K562 (cell line): ENCODE measurements around the gene SLC1A5. TPM values are rescaled to one million over a fixed set of nuclear protein-coding genes. Genes with fewer than 3 reads are reported as not detected.
A peak's percentile ranks its signal among the peaks of the same experiment; 100 is the strongest.

Source experiments
- ARID4B ChIP-seq: sonication (generic); formaldehyde crosslinking; IDR thresholded peaks from 2 replicates; pipeline ENCODE4 v1.8.0; 2022; ENCODE audit warnings: mild to moderate bottlenecking, missing genetic modification reagents
- CEBPB ChIP-seq: fragments of 450-650 bp; IDR thresholded peaks from 2 replicates; pipeline ENCODE4 v1.6.1; 2016; ENCODE audit warnings: missing genetic modification characterization, missing compliant biosample characterization
- CUX1 ChIP-seq: fragments of 200-800 bp; sonication (Bioruptor generic); IDR thresholded peaks from 2 replicates; pipeline ENCODE4 v1.6.1; 2016; ENCODE audit warnings: missing genetic modification characterization, missing compliant biosample characterization
- DNMT1 ChIP-seq: fragments of 450-650 bp; IDR thresholded peaks from 2 replicates; pipeline ENCODE4 v1.6.1; 2016; ENCODE audit warnings: antibody characterized with exemption, mild to moderate bottlenecking
- DPF2 ChIP-seq: fragments of 450-650 bp; IDR thresholded peaks from 2 replicates; pipeline ENCODE4 v1.6.1; 2016
- ELF4 ChIP-seq: fragments of 450-650 bp; formaldehyde crosslinking; IDR thresholded peaks from 2 replicates; pipeline ENCODE4 v1.4.0; 2022; ENCODE audit warnings: missing genetic modification characterization
- L3MBTL2 ChIP-seq: fragments of 450-650 bp; IDR thresholded peaks from 2 replicates; pipeline ENCODE4 v1.6.1; 2016; ENCODE audit warnings: mild to moderate bottlenecking, moderate library complexity
- PHF8 ChIP-seq: fragments of 200-600 bp; sonication (generic); IDR thresholded peaks from 2 replicates; pipeline ENCODE4 v1.6.1; 2012; ENCODE audit warnings: mixed run types, mild to moderate bottlenecking, inconsistent platforms, low read length, moderate library complexity, borderline replicate concordance
- RAD21 ChIP-seq, 2 experiments: fragments of 250-450 bp in 1 of 2; fragments of 450-650 bp in 1 of 2; sonication (Bioruptor Pico) in 1 of 2; formaldehyde crosslinking in 1 of 2; IDR thresholded peaks in 1 of 2; conservative IDR thresholded peaks in 1 of 2; 2 replicates each; pipeline versions ENCODE4 v1.4.0 to v1.8.0; 2020 to 2022; ENCODE audit warnings: mild to moderate bottlenecking in 2 of 2, moderate library complexity in 1 of 2
- TBL1XR1 ChIP-seq, 2 experiments: IDR thresholded peaks; 2 replicates each; pipeline ENCODE4 v1.6.1; 2012; ENCODE audit warnings: improper control_type of control experiment in 2 of 2, low read length in 2 of 2, mild to moderate bottlenecking in 1 of 2
- TEAD2 ChIP-seq: fragments of 450-650 bp; IDR thresholded peaks from 2 replicates; pipeline ENCODE4 v1.6.1; 2016; ENCODE audit warnings: missing genetic modification characterization, control low read depth, missing compliant biosample characterization
- TSHZ1 ChIP-seq: fragments of 250-450 bp; sonication (Bioruptor Pico); IDR thresholded peaks from 2 replicates; pipeline ENCODE4 v1.4.0; 2020; ENCODE audit warnings: mild to moderate bottlenecking, moderate library complexity
- YBX1 ChIP-seq: fragments of 450-650 bp; IDR thresholded peaks from 2 replicates; pipeline ENCODE4 v1.7.1; 2016; ENCODE audit warnings: mild to moderate bottlenecking
- ZBTB17 ChIP-seq: fragments of 450-650 bp; formaldehyde crosslinking; IDR thresholded peaks from 2 replicates; pipeline ENCODE4 v1.4.0; 2020; ENCODE audit warnings: mild to moderate bottlenecking
- ZNF668 ChIP-seq: fragments of 250-450 bp; sonication (Bioruptor Pico); IDR thresholded peaks from 2 replicates; pipeline ENCODE4 v1.8.0; 2022; ENCODE audit warnings: mild to moderate bottlenecking, inconsistent platforms
- ZSCAN32 ChIP-seq: fragments of 450-650 bp; formaldehyde crosslinking; IDR thresholded peaks from 2 replicates; pipeline ENCODE4 v1.4.0; 2020; ENCODE audit warnings: mild to moderate bottlenecking, moderate library complexity
- polyA plus RNA-seq, 8 experiments: library from polyadenylated mRNA; depleted of rRNA in 4 of 8; stranded (reverse) in 5 of 8; unstranded in 3 of 8; fragments of >200 nt; fragmentation: Nextera tagmentation in 2 of 8; fragmentation: Illumina TruSeq in 1 of 8; extraction: Ambion mirVana in 2 of 8; extraction: Trizol in 1 of 8; gene quantifications; 2 replicates each; pipeline versions ENCODE4 v1.2.1 to v1.2.3, GENCODE V29; 2011 to 2014; ENCODE audit warnings: inconsistent platforms in 1 of 8, missing spikeins in 1 of 8
- total RNA-seq, 7 experiments: library from RNA; depleted of rRNA in 6 of 7; stranded (reverse); fragments of >200 nt in 6 of 7; fragmentation: Illumina TruSeq in 2 of 7; extraction: Trizol in 2 of 7; gene quantifications; 2 replicates each; pipeline versions ENCODE4 v1.2.1 to v1.2.3, GENCODE V29; 2011 to 2021; ENCODE audit warnings: low replicate concordance in 1 of 7

Gene SLC1A5
- total and polyA plus RNA-seq, 9 of the 15 experiments (the other 6 are each of a cell fraction or from before 2014, with no cell fraction given): 31.2 to 417 (median 134) TPM

- TF ChIP-seq ARID4B (CRISPR knock-in tag): peak; percentile 71; the same call in 1 of the 2 replicates
- no peak for TF ChIP-seq CUX1 (CRISPR knock-in tag)
- no peak for TF ChIP-seq PHF8
- peak in 1 of 2 experiments; percentile 46; a peak in 2 of 4 replicates for TF ChIP-seq RAD21 (CRISPR knock-in tag; conservative IDR thresholded peaks at IDR 0.05 in 1 of 2, IDR thresholded peaks at IDR 0.05 in 1 of 2)
- TF ChIP-seq ELF4 (CRISPR knock-in tag): no peak
- TF ChIP-seq TSHZ1 (CRISPR knock-in tag): no peak
- no peak for TF ChIP-seq YBX1
- peak; percentile 35; the same call in 1 of the 2 replicates for TF ChIP-seq L3MBTL2
- no peak for TF ChIP-seq ZSCAN32 (CRISPR knock-in tag)
- no peak for TF ChIP-seq ZBTB17 (CRISPR knock-in tag)
- TF ChIP-seq TEAD2 (tag): no peak
- peak; percentile 67 for TF ChIP-seq DPF2
- TF ChIP-seq ZNF668: no peak
- peak in 1 of 2 experiments; percentile 46; a peak in 1 of 4 replicates for TF ChIP-seq TBL1XR1 (IDR thresholded peaks at IDR 0.05; ENCODE audit: low read length in 2 of 2)
- no peak for TF ChIP-seq DNMT1
- no peak for TF ChIP-seq CEBPB (tag)
These were observed 57.3 kb downstream of the SLC1A5 start (continued) for GRCh38 chr19:46731007-46731501.
